ENCODE data around the gene ZFHX3.
A peak's percentile ranks its signal among the peaks of the same experiment; 100 is the strongest.

The ZFHX3 gene

GRCh38 chr16:72785886-72786285 is 262.0 kb downstream of the ZFHX3 start:
- TF ChIP-seq CTCF (IDR thresholded peaks at IDR 0.05; ENCODE audit: low read depth, low read length): no peak
- DNase-seq (ENCODE audit: low read depth in 2 of 2): peak; percentile 25 to 45
- H3K4me3 ChIP-seq (replicated peaks in 1 of 2; ENCODE audit: low read depth in 2 of 2, low read length in 2 of 2): peak overlapping the region in 1 of 2 donors; percentile 34

GRCh38 chr16:72785171-72785570 is 262.8 kb downstream of the ZFHX3 start:
- no peak overlapping the region for H3K4me3 ChIP-seq (replicated peaks in 1 of 2; ENCODE audit: low read depth in 2 of 2, low read length in 2 of 2)
- DNase-seq (ENCODE audit: low read depth in 2 of 2): peak in 1 of 2 donors; percentile 23
- TF ChIP-seq CTCF (IDR thresholded peaks at IDR 0.05; ENCODE audit: low read depth, low read length): no peak

- no peak for TF ChIP-seq CTCF (IDR thresholded peaks at IDR 0.05; ENCODE audit: low read depth, low read length)
- H3K4me3 ChIP-seq (replicated peaks in 1 of 2; ENCODE audit: low read depth in 2 of 2, low read length in 2 of 2): no peak overlapping the region
Observed at GRCh38 chr16:72783716-72784318, 264.1 kb downstream of the ZFHX3 start.

GRCh38 chr16:72769876-72770275 is 278.1 kb downstream of the ZFHX3 start:
- H3K4me3 ChIP-seq (replicated peaks in 1 of 2; ENCODE audit: low read depth in 2 of 2, low read length in 2 of 2): no peak overlapping the region
- no peak for TF ChIP-seq CTCF (IDR thresholded peaks at IDR 0.05; ENCODE audit: low read depth, low read length)
- peak in 1 of 2 donors; percentile 52 for DNase-seq (ENCODE audit: low read depth in 2 of 2)

More at GRCh38 chr16:72783716-72784318, 264.1 kb downstream of the ZFHX3 start:
- DNase-seq (ENCODE audit: low read depth in 2 of 2): peak; percentile 18 to 57

GRCh38 chr16:72768591-72768990 is 279.3 kb downstream of the ZFHX3 start:
- no peak for TF ChIP-seq CTCF (IDR thresholded peaks at IDR 0.05; ENCODE audit: low read depth, low read length)
- peak in 1 of 2 donors; percentile 41 for DNase-seq (ENCODE audit: low read depth in 2 of 2)

GRCh38 chr16:72766506-72766905 is 281.4 kb downstream of the ZFHX3 start:
- no peak for TF ChIP-seq CTCF (IDR thresholded peaks at IDR 0.05; ENCODE audit: low read depth, low read length)
- DNase-seq (ENCODE audit: low read depth in 2 of 2): no peak
- H3K4me3 ChIP-seq (replicated peaks in 1 of 2; ENCODE audit: low read depth in 2 of 2, low read length in 2 of 2): no peak overlapping the region

More at GRCh38 chr16:72768591-72768990, 279.3 kb downstream of the ZFHX3 start:
- no peak overlapping the region for H3K4me3 ChIP-seq (replicated peaks in 1 of 2; ENCODE audit: low read depth in 2 of 2, low read length in 2 of 2)
